Esophagus squamous epithelium (tissue), 4 donors: ENCODE measurements around the gene SPRR4.

Source experiments
- POLR2A ChIP-seq, 4 donors: fragments of 450-650 bp; IDR thresholded peaks; one replicate each; pipeline ENCODE4 v1.6.1; 2017; ENCODE audit warnings: antibody characterized with exemption in 4 of 4, mild to moderate bottlenecking in 4 of 4, moderate library complexity in 3 of 4
- TF ChIP-seq, protein P1 (sequence below), 6 experiments: fragments of 450-650 bp in 4 of 6; fragments of 200-600 bp in 2 of 6; sonication (generic) in 2 of 6; IDR thresholded peaks; one replicate each; pipeline ENCODE4 v1.5.1; 2016 to 2019; ENCODE audit warnings: antibody characterized with exemption in 6 of 6, mild to moderate bottlenecking in 4 of 6, moderate library complexity in 4 of 6

DNA sequence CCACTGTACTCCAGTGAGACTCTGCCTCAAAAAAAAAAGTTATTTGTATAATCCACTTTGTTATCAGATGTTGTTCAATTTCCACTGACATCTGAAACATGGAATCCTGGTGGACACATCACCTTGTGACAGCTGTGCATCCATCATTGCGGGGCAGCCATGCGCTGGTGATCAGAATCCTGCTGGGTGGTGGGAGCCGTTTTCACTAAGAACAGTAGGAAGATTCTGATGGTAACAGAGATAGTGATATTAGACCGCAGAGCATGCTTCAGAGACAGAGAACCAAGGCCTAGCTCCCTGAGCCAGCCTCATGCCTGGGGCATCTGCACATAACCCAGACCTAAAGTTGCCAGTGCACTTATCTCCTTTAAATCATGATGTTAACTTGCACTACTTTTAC lies 28.0 kb downstream of the SPRR4 start:
- TF ChIP-seq, protein P1, sequence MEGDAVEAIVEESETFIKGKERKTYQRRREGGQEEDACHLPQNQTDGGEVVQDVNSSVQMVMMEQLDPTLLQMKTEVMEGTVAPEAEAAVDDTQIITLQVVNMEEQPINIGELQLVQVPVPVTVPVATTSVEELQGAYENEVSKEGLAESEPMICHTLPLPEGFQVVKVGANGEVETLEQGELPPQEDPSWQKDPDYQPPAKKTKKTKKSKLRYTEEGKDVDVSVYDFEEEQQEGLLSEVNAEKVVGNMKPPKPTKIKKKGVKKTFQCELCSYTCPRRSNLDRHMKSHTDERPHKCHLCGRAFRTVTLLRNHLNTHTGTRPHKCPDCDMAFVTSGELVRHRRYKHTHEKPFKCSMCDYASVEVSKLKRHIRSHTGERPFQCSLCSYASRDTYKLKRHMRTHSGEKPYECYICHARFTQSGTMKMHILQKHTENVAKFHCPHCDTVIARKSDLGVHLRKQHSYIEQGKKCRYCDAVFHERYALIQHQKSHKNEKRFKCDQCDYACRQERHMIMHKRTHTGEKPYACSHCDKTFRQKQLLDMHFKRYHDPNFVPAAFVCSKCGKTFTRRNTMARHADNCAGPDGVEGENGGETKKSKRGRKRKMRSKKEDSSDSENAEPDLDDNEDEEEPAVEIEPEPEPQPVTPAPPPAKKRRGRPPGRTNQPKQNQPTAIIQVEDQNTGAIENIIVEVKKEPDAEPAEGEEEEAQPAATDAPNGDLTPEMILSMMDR (IDR thresholded peaks at IDR 0.05), result no peak
- no peak for TF ChIP-seq POLR2A (IDR thresholded peaks at IDR 0.05)
